Thyroid gland (tissue), 4 donors: ENCODE results near the gene CELF4.

Experiments
- POLR2A ChIP-seq, 2 donors: fragments of 450-650 bp; IDR thresholded peaks; one replicate each; pipeline ENCODE4 v1.6.1; 2017; ENCODE audit warnings: antibody characterized with exemption in 2 of 2, mild to moderate bottlenecking in 2 of 2, moderate library complexity in 1 of 2
- TF ChIP-seq, protein P1 (sequence below), 6 experiments: fragments of 200-600 bp in 3 of 6; fragments of 450-650 bp in 3 of 6; sonication (generic) in 3 of 6; IDR thresholded peaks; one replicate each; pipeline ENCODE4 v1.5.1; 2016 to 2019; ENCODE audit warnings: antibody characterized with exemption in 6 of 6, mild to moderate bottlenecking in 2 of 6, inconsistent platforms in 1 of 6, moderate library complexity in 1 of 6

DNA sequence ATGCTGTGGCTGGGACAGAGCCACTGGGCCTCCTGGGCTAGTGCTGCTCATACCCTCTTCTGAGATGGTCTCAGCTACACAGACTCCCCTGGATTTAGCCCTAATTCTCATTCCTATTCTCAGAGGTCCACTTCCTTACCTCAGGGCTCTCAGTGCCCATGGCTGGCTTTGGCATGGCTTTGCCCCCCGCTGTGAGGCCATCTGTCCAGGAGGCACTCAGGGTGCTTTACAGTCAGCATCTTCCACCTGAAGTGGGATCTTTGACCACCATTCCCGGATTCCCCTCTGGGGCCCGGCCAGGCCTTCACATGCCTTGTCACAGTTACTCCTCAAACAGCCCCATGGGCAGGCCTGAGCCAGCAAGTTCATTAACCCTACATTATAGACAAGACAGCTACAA lies 161.8 kb downstream of the CELF4 start:
- TF ChIP-seq, protein P1, sequence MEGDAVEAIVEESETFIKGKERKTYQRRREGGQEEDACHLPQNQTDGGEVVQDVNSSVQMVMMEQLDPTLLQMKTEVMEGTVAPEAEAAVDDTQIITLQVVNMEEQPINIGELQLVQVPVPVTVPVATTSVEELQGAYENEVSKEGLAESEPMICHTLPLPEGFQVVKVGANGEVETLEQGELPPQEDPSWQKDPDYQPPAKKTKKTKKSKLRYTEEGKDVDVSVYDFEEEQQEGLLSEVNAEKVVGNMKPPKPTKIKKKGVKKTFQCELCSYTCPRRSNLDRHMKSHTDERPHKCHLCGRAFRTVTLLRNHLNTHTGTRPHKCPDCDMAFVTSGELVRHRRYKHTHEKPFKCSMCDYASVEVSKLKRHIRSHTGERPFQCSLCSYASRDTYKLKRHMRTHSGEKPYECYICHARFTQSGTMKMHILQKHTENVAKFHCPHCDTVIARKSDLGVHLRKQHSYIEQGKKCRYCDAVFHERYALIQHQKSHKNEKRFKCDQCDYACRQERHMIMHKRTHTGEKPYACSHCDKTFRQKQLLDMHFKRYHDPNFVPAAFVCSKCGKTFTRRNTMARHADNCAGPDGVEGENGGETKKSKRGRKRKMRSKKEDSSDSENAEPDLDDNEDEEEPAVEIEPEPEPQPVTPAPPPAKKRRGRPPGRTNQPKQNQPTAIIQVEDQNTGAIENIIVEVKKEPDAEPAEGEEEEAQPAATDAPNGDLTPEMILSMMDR (IDR thresholded peaks at IDR 0.05), result no peak
- TF ChIP-seq POLR2A (IDR thresholded peaks at IDR 0.05), result no peak
